Kidney (tissue), 14 donors: Measurements from ENCODE around the gene MPHOSPH9. TPM values are rescaled to one million over a fixed set of nuclear protein-coding genes. Genes with fewer than 3 reads are reported as not detected.
A peak's percentile ranks its signal among the peaks of the same experiment; 100 is the strongest.

Source experiments
- DNase-seq, 5 donors: peaks; one replicate each; pipeline ENCODE4 v3.0.0-alpha.2; 2013 to 2020
- FAIRE-seq: peaks from 2 replicates; lab custom pipeline; 2012; peaks lifted over from hg19 to GRCh38; lab: Jason Lieb, UNC
- H3K27ac ChIP-seq, 2 donors: one replicate each; pipeline ENCODE4 v1.7.0; 2013; ENCODE audit warnings: low read depth in 2 of 2, low read length in 2 of 2, inconsistent platforms in 1 of 2
- H3K27me3 ChIP-seq: one replicate; pipeline ENCODE4 v1.7.1; 2013; ENCODE audit warnings: low read length, inconsistent platforms; ENCODE audit not compliant: control insufficient read depth, insufficient read depth
- H3K36me3 ChIP-seq, 3 donors: one replicate each; pipeline versions ENCODE4 v1.7.0 to v1.7.1; 2013; ENCODE audit warnings: low read length in 3 of 3, control low read depth in 1 of 3, inconsistent platforms in 1 of 3; ENCODE audit not compliant: insufficient read depth in 3 of 3, control insufficient read depth in 2 of 3
- H3K4me1 ChIP-seq, 3 donors: one replicate each; pipeline versions ENCODE4 v1.7.0 to v1.7.1; 2013; ENCODE audit warnings: low read length in 3 of 3, inconsistent platforms in 1 of 3, low read depth in 1 of 3; ENCODE audit not compliant: control insufficient read depth in 2 of 3, insufficient read depth in 2 of 3
- H3K4me3 ChIP-seq, 3 donors: one replicate each; pipeline versions ENCODE4 v1.7.0 to v1.8.1; 2013; ENCODE audit warnings: low read length in 3 of 3, control low read depth in 1 of 3, inconsistent platforms in 1 of 3
- H3K9ac ChIP-seq, 3 donors: one replicate each; pipeline versions ENCODE4 v1.7.0 to v1.7.1; 2013; ENCODE audit warnings: low read length in 3 of 3, control low read depth in 1 of 3, inconsistent platforms in 1 of 3
- H3K9me3 ChIP-seq, 3 donors: one replicate each; pipeline versions ENCODE4 v1.7.0 to v1.7.1; 2013; ENCODE audit warnings: low read length in 3 of 3, control low read depth in 1 of 3, inconsistent platforms in 1 of 3; ENCODE audit not compliant: control insufficient read depth in 2 of 3, insufficient read depth in 1 of 3
- intact Hi-C: fragments of 100-400 bp; cut with DNase I; formaldehyde crosslinking; loops from one replicate; pipeline ENCODE4 v1.11.1; 2022
- polyA plus RNA-seq: library from polyadenylated mRNA; stranded (reverse); fragments of 350-450 nt; fragmentation: Illumina TruSeq; extraction: RNeasy Lipid Tissue Mini Kit (QIAGEN cat#74804); gene quantifications from one replicate; pipeline ENCODE4 v1.2.3, GENCODE V29; 2014; ENCODE audit warnings: low read depth, low replicate concordance; ENCODE audit not compliant: insufficient read depth
- total RNA-seq: library from RNA; stranded (reverse); fragmentation: NEBNext Ultra II Directional; extraction: Animal tissue kit (Norgen Biotek cat#: 25700); gene quantifications from one replicate; pipeline ENCODE4 v1.2.1, GENCODE V29; 2021
- TF ChIP-seq, protein P1 (sequence below): IDR thresholded peaks from 3 replicates; pipeline ENCODE4 v1.5.1; 2012; ENCODE audit warnings: mild to moderate bottlenecking, moderate library complexity, borderline replicate concordance; ENCODE audit not compliant: insufficient read depth; ENCODE audit errors: extremely low read depth
- donor health status: control.
- donor health status: control.
- donor health status: control.
- donor health status: control.
- donor health status: control.
- donor health status: DM: yes; HTN: yes; CAD: no.
- donor health status: Normal renal cell carcinoma (clear cell type).

MPHOSPH9 gene
- total and polyA plus RNA-seq, 2 donors from 2014 or later: 7.2 to 25.2 TPM

DNA sequence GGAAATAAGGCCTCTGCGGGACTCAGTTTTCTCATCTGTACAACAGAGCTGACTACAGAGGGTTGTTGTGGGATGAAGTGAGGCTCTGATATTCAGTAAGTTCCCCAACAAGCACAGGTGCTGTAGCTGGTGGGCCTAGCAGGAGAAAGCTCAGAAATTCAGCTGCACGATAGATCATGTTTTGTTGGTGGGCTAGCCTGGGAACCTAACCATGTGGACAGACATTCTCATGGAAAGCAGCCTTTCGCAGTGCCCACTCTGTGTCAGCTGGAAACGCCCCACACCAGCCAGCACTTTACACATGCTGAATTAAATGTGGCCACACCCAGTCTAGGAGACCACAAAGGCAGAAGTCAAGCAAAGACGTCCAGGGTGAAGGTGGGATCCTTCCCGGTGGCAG is 98.1 kb downstream of the MPHOSPH9 start:
- H3K36me3 ChIP-seq: no peaks in the 10 kb centered on the region
- H3K9ac ChIP-seq: no peak overlapping the region
- H3K27me3 ChIP-seq: no peaks in the 10 kb centered on the region
- intact Hi-C loops: no loop called here
- peaks cover 0 to 10% (median 8%) of the 10 kb centered on the region in 3 donors for H3K4me1 ChIP-seq
- DNase-seq: no peak
- no peaks in the 10 kb centered on the region for H3K9me3 ChIP-seq
- TF ChIP-seq, protein P1, sequence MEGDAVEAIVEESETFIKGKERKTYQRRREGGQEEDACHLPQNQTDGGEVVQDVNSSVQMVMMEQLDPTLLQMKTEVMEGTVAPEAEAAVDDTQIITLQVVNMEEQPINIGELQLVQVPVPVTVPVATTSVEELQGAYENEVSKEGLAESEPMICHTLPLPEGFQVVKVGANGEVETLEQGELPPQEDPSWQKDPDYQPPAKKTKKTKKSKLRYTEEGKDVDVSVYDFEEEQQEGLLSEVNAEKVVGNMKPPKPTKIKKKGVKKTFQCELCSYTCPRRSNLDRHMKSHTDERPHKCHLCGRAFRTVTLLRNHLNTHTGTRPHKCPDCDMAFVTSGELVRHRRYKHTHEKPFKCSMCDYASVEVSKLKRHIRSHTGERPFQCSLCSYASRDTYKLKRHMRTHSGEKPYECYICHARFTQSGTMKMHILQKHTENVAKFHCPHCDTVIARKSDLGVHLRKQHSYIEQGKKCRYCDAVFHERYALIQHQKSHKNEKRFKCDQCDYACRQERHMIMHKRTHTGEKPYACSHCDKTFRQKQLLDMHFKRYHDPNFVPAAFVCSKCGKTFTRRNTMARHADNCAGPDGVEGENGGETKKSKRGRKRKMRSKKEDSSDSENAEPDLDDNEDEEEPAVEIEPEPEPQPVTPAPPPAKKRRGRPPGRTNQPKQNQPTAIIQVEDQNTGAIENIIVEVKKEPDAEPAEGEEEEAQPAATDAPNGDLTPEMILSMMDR: no peak
- FAIRE-seq: no peak
- peak overlapping the region in 1 of 2 donors; percentile 54 for H3K27ac ChIP-seq
- no peak overlapping the region for H3K4me3 ChIP-seq

DNA sequence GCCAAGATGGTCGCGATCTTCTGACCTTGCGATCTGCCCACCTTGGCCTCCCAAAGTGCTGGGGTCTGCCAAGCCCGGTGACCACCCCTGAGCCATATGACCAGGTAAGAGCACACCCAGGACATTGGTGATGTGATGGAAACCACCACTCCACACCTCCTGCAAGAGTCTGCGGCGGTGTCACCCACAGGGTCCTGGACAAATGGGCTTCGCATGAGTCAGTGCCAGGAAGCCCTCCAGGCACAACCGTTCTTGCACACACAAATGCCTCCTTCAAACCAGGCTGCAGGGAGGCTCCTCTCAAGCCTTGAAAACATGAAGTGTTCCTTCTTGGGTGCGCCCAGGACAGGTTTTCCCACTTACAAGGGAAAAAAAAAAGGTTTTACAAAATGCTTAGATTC is 98.7 kb downstream of the MPHOSPH9 start:
- no peak for FAIRE-seq
- no peak overlapping the region for H3K4me3 ChIP-seq
- H3K4me1 ChIP-seq: peaks cover 0 to 7% (median 4%) of the 10 kb centered on the region in 3 donors
- no peak for DNase-seq
- H3K9ac ChIP-seq: no peak overlapping the region
- H3K36me3 ChIP-seq: no peaks in the 10 kb centered on the region
- TF ChIP-seq, protein P1: no peak
- H3K9me3 ChIP-seq: no peaks in the 10 kb centered on the region
- intact Hi-C loops: no loop called here
- H3K27me3 ChIP-seq: no peaks in the 10 kb centered on the region
- peak overlapping the region in 1 of 2 donors; percentile 20 for H3K27ac ChIP-seq

DNA sequence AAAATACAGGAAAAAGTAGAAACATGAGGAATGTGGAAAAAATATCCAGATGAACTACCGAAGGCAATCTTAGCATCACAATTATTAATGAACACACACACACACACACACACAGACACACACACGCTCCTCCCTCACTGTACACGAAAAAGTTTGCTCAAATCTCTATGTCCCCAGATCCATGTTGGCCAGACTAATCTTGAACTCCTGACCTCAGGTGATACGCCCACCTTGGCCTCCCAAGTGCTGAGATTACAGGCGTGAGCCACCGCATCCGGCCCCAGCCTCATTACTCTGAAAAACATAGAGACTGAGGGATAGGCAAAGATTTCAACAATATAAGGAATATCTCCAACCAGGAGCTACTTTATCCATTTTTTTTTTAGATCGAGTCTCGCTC is 99.2 kb downstream of the MPHOSPH9 start:
- Histone ChIP-seq H3K27ac (no peak overlapping the region), H3K4me1 (peaks cover 0 to 7% (median 4%) of the 10 kb centered on the region in 3 donors), H3K9ac (no peak overlapping the region), H3K9me3 (no peaks in the 10 kb centered on the region), H3K36me3 (no peaks in the 10 kb centered on the region), H3K27me3 (no peaks in the 10 kb centered on the region), H3K4me3 (no peak overlapping the region)
- no peak for FAIRE-seq
- intact Hi-C loops: no loop called here
- TF ChIP-seq, protein P1: no peak
- no peak for DNase-seq
